Breast epithelium (tissue), 4 donors: ENCODE results near the gene ZBTB12. TPM values are rescaled to one million over a fixed set of nuclear protein-coding genes. Genes with fewer than 3 reads are reported as not detected.
A peak's percentile ranks its signal among the peaks of the same experiment; 100 is the strongest.

Experiments used
- DNase-seq, 2 donors: peaks; one replicate each; pipeline ENCODE4 v3.0.0-alpha.2; 2019; ENCODE audit warnings: low spot score in 2 of 2
- H3K27ac ChIP-seq, 2 donors: fragments of 200-600 bp; sonication (generic) in 1 of 2; one replicate each; pipeline ENCODE4 v1.5.1; 2016 to 2019; ENCODE audit warnings: mild to moderate bottlenecking in 1 of 2
- H3K27me3 ChIP-seq, 2 donors: fragments of 200-600 bp; sonication (generic) in 1 of 2; one replicate each; pipeline versions ENCODE4 v1.5.1 to v1.6.0; 2017 to 2019; ENCODE audit warnings: control low read depth in 1 of 2, mild to moderate bottlenecking in 1 of 2
- H3K36me3 ChIP-seq: fragments of 200-600 bp; one replicate; pipeline ENCODE4 v1.5.1; 2019
- H3K4me1 ChIP-seq, 2 donors: fragments of 200-600 bp; sonication (generic); one replicate each; pipeline ENCODE4 v1.5.1; 2016 to 2019; ENCODE audit warnings: control low read depth in 1 of 2
- H3K4me3 ChIP-seq, 3 donors: fragments of 200-600 bp; sonication (generic); 1 replicate in 2 of 3; 2 replicates in 1 of 3; pipeline ENCODE4 v1.5.1; 2016 to 2019; ENCODE audit warnings: mild to moderate bottlenecking in 3 of 3, moderate library complexity in 2 of 3
- H3K9me3 ChIP-seq, 2 donors: fragments of 200-600 bp; sonication (generic) in 1 of 2; one replicate each; pipeline ENCODE4 v1.5.1; 2016 to 2019; ENCODE audit warnings: control low read depth in 1 of 2
- POLR2A ChIP-seq: fragments of 450-650 bp; IDR thresholded peaks from one replicate; pipeline ENCODE4 v1.6.1; 2016; ENCODE audit warnings: antibody characterized with exemption, mild to moderate bottlenecking, moderate library complexity
- POLR2AphosphoS5 ChIP-seq, 3 donors: sonication (generic); formaldehyde crosslinking; IDR thresholded peaks; one replicate each; pipeline ENCODE4 v1.6.1; 2017; ENCODE audit warnings: antibody characterized with exemption in 3 of 3
- intact Hi-C: fragments of 100-400 bp; cut with DNase I; formaldehyde crosslinking; loops from one replicate; pipeline ENCODE4 v1.15.1; 2023; ENCODE audit warnings: low total_unique reads
- total RNA-seq, 3 donors: library from RNA; depleted of rRNA; stranded (reverse); fragments of >200 nt; gene quantifications; one replicate each; pipeline ENCODE4 v1.1.0, GENCODE V29; 2016
- TF ChIP-seq, protein P1 (sequence below), 3 donors: fragments of 450-650 bp; IDR thresholded peaks; one replicate each; pipeline ENCODE4 v1.5.1; 2016 to 2017; ENCODE audit warnings: antibody characterized with exemption in 3 of 3, mild to moderate bottlenecking in 3 of 3, moderate library complexity in 3 of 3

Gene ZBTB12, protein sequence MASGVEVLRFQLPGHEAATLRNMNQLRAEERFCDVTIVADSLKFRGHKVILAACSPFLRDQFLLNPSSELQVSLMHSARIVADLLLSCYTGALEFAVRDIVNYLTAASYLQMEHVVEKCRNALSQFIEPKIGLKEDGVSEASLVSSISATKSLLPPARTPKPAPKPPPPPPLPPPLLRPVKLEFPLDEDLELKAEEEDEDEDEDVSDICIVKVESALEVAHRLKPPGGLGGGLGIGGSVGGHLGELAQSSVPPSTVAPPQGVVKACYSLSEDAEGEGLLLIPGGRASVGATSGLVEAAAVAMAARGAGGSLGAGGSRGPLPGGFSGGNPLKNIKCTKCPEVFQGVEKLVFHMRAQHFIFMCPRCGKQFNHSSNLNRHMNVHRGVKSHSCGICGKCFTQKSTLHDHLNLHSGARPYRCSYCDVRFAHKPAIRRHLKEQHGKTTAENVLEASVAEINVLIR
- total RNA-seq, result 1 to 10 TPM in 2 of 3 donors, under 1 TPM in 1; 0.64 to 3.3 (median 1.9) TPM

DNA sequence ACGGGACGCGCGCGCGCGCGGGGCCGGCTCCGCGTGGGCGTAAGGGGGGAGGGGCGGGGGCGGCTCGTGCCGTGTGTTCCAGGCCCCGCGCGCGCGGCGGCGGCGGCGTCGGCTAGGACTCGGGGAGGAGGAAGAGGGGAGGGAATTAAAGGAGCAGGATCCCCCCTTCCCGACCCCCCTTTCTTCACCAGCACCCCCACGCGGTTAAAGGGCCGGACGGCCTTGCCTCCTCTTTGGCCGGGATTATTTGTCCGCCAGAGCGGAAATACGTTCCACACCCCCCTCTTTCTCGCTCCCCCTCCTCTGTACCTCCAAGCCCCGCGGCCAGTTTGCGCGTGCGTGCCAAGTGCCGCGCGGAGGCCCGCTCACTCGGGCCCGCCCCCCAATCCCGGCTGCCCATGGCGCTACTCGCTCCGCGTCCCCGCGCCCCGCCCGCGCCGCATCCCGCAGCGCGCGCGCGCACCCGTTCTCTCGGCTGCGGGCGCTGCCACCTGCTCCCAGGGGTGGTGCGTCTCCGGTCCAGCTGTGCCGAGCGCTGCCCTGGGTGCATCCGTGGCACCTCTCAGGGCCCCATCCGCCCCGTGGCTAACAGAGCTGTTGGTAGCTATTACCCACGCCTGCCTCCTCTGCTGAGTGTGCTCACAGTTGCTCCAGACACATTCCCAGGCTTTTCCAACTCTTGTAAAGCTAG lies at the start of gene ZBTB12:
Gene ZBTB12, minus strand, starts transcription at position 134 of the 691 bp plus-strand sequence. CDS start 781 bp downstream, outside the sequence.
- Histone ChIP-seq H3K27me3 (no peaks in the 10 kb centered on the region), H3K9me3 (no peaks in the 10 kb centered on the region), H3K4me1 (peaks cover 0 to 4% of the 10 kb centered on the region in 2 donors), H3K36me3 (no peaks in the 10 kb centered on the region), H3K4me3 (peak within 1 kb of the TSS; percentile 59 to 80 (median 76)), H3K27ac (peak within 1 kb of the TSS; percentile 82 to 83)
- peak in 2 of 3 donors; percentile 42 to 54 for TF ChIP-seq POLR2AphosphoS5 (IDR thresholded peaks at IDR 0.05)
- TF ChIP-seq, protein P1, sequence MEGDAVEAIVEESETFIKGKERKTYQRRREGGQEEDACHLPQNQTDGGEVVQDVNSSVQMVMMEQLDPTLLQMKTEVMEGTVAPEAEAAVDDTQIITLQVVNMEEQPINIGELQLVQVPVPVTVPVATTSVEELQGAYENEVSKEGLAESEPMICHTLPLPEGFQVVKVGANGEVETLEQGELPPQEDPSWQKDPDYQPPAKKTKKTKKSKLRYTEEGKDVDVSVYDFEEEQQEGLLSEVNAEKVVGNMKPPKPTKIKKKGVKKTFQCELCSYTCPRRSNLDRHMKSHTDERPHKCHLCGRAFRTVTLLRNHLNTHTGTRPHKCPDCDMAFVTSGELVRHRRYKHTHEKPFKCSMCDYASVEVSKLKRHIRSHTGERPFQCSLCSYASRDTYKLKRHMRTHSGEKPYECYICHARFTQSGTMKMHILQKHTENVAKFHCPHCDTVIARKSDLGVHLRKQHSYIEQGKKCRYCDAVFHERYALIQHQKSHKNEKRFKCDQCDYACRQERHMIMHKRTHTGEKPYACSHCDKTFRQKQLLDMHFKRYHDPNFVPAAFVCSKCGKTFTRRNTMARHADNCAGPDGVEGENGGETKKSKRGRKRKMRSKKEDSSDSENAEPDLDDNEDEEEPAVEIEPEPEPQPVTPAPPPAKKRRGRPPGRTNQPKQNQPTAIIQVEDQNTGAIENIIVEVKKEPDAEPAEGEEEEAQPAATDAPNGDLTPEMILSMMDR (IDR thresholded peaks at IDR 0.05), result peak in 1 of 3 donors; percentile 8
- no peak for TF ChIP-seq POLR2A
- peak; percentile 88 to 93 for DNase-seq
- intact Hi-C loops, result loop anchor here (2.0 kb wide), 1 partner anchor 69 kb away; no protein-coding TSS in a partner anchor

DNA sequence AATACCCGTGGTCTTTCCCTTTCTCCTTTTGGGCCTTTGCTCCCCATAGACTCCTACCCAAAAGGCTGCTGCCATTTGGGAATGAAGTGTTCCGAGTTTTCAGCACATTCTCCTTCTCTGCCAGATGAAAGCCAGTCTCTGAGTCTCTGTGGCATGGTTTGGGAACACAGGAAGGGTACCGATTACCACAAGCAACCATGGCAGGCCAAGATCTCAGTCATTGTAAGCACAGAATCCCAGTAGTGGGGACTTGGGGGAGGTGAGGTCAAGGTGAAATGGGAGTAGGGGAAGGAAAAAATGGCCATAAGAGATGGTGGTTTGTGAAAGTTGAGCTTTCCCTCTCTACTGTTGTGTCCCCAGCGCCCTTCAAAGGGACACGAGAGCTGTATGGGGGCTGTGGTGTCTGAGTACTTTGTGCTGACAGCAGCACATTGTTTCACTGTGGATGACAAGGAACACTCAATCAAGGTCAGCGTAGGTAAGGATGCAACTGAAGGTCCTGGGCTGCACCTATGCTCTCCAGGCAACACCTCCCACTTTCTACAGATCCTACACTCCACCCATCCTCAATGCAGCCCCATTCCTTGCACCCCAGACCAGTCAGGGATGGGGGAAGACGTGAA lies 48.2 kb upstream of the ZBTB12 start:
- Histone ChIP-seq H3K27me3 (no peaks in the 10 kb centered on the region), H3K36me3 (no peaks in the 10 kb centered on the region), H3K9me3 (no peaks in the 10 kb centered on the region), H3K4me1 (peaks cover 10 to 13% of the 10 kb centered on the region in 2 donors), H3K4me3 (no peak overlapping the region), H3K27ac (peak overlapping the region in 1 of 2 donors; percentile 98)
- intact Hi-C loops, result loop anchor here (10.0 kb wide), 1 partner anchor 255 kb away; no protein-coding TSS in a partner anchor
- DNase-seq, result no peak
- TF ChIP-seq POLR2AphosphoS5 (IDR thresholded peaks at IDR 0.05), result no peak
- TF ChIP-seq, protein P1 (IDR thresholded peaks at IDR 0.05), result no peak
- TF ChIP-seq POLR2A, result no peak

DNA sequence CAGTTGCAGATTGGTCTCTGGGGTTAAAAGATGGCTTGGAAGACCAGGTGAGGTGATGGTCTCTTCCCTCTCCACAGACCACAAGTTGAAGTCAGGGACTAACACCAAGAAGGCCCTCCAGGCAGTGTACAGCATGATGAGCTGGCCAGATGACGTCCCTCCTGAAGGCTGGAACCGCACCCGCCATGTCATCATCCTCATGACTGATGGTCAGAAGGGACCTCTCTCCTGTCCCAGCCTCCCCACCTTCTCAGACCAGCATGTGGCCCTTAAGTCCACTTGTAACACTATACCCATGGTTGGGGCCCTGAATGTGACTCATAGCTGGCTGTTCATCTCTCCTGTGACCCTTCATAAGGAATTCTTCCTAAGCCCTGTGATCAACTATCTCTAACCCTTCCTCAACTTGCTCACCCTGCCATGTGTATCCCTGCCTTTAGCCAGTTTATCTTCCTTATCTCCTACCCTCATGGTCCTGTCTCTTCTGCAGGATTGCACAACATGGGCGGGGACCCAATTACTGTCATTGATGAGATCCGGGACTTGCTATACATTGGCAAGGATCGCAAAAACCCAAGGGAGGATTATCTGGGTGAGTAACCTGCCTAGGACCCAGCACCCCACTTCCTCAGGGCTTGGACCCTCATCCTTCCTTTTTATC lies 47.0 kb upstream of the ZBTB12 start:
- Histone ChIP-seq H3K4me1 (peaks cover 10 to 17% of the 10 kb centered on the region in 2 donors), H3K4me3 (no peak overlapping the region), H3K9me3 (no peaks in the 10 kb centered on the region), H3K27ac (peak overlapping the region in 1 of 2 donors; percentile 98), H3K36me3 (no peaks in the 10 kb centered on the region), H3K27me3 (no peaks in the 10 kb centered on the region)
- intact Hi-C loops, result no loop called here
- TF ChIP-seq POLR2AphosphoS5 (IDR thresholded peaks at IDR 0.05) (no peak), POLR2A (no peak)
- TF ChIP-seq, protein P1 (IDR thresholded peaks at IDR 0.05), result no peak
- DNase-seq, result no peak

DNA sequence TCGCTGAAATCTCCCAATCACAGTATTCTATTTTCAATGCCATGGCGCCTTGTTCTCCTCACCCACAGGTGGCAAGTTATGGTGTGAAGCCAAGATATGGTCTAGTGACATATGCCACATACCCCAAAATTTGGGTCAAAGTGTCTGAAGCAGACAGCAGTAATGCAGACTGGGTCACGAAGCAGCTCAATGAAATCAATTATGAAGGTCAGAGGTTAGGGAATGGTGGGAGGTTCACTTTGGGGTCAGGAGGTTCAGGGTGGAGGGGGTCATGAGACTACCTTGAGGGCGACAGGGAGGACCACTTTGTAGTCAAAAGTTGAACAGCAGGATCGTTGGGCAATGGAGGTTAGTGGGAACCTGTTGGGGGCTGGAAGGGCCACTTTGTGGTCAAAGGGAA lies 46.4 kb upstream of the ZBTB12 start:
- TF ChIP-seq POLR2AphosphoS5 (IDR thresholded peaks at IDR 0.05) (no peak), POLR2A (no peak)
- TF ChIP-seq, protein P1 (IDR thresholded peaks at IDR 0.05), result no peak
- peaks cover 10 to 17% of the 10 kb centered on the region in 2 donors for H3K4me1 ChIP-seq
- H3K27ac ChIP-seq, result peak overlapping the region in 1 of 2 donors; percentile 98
- H3K27me3 ChIP-seq, result no peaks in the 10 kb centered on the region
- H3K36me3 ChIP-seq, result no peaks in the 10 kb centered on the region
- H3K4me3 ChIP-seq, result no peak overlapping the region
- H3K9me3 ChIP-seq, result no peaks in the 10 kb centered on the region
- intact Hi-C loops, result no loop called here
- no peak for DNase-seq
